Left renal pelvis (tissue), 4 donors: Measurements from ENCODE around the gene MGMT. TPM values are rescaled to one million over a fixed set of nuclear protein-coding genes. Genes with fewer than 3 reads are reported as not detected.
A peak's percentile ranks its signal among the peaks of the same experiment; 100 is the strongest.

Experiments
- DNase-seq, 4 donors: peaks; one replicate each; pipeline ENCODE4 v3.0.0-alpha.2; 2013; ENCODE audit warnings: low read depth in 4 of 4, low spot score in 3 of 4
- polyA plus RNA-seq, 4 donors: library from polyadenylated mRNA; unstranded; fragments of 120-200 nt; gene quantifications; one replicate each; pipeline ENCODE4 v1.2.1, GENCODE V29; 2013; ENCODE audit not compliant: insufficient read length in 4 of 4

MGMT gene
- polyA plus RNA-seq, 4 donors, result 14.2 to 24.7 (median 17.5) TPM

DNA sequence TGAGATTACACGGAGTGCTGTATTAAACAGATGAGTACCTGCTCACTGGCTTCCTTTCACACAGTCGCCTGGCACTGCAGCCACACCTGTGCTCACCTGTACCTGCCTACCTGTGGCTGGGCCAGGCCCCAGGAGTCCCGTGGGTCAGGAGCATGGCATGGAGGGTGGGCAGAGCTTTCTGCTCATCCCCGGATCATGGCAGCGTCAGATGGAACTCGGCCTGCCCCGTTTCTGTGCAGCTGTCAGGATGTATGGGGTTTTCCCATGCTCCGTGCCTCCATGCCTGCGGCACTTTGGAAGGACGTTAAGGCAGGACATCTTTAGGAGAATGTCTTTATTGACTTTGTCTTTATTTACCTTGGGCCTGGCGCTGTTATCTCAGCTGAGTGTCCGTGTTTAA is 112.2 kb downstream of the MGMT start:
- no peak for DNase-seq

DNA sequence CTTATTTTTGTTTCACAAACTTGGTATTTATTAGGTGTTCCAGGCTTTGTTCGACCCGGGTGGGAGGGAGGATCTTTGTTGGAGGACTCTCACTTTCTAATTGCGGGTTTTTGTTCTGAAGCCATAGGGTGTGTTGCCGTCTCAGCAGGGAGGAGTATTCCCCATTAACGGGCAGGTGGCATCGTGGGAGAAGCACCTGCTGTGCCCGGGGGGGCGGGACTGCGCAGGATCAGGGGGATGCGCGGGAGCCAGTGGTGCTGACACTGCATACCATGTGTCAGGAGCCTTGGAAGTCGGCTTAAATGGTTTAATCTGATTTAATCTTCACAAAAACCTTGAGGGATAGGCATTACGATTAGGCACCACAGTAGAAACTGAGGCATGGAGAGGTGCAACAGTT is 113.0 kb downstream of the MGMT start:
- no peak for DNase-seq

DNA sequence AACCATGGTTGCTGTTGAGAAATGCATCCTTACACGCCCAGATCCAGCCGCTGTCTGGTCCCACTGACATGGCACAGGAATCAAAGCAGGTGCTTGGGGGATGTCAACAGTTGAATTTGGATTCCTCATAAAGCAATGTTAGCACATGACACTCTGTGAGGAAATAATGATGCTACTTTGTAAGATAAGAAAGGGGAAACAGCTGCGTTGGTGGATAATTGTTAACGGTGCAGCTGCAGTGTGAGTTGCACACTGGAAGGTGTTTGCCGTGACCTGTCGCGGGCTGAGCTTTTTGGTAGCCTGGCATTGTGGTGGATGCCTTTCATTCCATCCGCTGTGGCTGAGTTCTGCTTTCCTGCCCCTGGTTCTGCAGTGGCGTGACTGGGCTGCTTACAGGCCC is 113.9 kb downstream of the MGMT start:
- DNase-seq, result no peak

DNA sequence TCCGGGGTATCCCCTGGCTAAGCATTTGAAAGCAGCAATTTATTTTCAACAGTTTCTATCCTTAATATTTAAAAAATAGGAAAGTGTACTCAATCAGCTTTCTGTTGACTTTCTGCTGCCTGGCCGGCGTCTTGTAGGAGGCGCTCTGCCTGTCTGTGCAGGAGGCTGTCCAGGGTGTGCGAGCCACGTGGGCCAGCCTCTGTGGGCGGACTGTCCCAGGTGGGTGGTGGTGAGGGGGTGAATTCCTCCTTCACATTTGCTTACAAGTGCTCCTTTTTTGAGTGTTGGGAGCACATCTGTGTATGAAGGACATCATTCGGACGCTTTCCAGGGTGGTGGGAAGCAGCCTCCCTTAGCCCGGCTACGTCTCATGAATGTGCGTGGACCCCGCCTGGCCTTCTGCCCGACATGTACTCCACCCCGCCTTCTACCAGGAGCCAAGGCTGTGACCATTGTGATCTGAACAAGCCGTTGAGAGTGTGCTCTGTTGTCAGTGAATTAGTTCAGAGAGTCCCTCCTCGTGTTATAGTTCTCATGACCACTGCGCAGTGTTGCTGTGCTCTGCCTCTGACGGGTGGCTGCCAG is 114.9 kb downstream of the MGMT start:
- no peak for DNase-seq

DNA sequence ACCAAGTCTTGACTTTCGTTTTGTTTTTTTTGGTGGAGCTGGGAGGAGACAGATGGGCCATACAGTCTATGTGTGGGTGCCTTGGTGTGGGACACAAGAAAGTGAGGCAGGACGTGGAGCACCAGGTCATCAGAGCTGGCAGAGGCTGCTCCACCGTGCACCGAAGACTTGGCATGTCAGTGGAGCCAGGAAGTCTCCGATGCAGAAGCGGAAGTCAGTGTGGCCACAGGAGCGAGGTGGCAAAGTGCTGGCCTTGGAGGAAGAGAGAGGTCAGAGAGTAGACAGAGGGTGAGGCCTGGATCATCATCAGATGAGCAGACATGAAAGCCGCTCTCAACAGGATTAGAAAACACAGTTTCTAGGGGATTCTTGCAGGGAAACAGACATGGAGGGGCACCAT is 116.8 kb downstream of the MGMT start:
- DNase-seq, result no peak

DNA sequence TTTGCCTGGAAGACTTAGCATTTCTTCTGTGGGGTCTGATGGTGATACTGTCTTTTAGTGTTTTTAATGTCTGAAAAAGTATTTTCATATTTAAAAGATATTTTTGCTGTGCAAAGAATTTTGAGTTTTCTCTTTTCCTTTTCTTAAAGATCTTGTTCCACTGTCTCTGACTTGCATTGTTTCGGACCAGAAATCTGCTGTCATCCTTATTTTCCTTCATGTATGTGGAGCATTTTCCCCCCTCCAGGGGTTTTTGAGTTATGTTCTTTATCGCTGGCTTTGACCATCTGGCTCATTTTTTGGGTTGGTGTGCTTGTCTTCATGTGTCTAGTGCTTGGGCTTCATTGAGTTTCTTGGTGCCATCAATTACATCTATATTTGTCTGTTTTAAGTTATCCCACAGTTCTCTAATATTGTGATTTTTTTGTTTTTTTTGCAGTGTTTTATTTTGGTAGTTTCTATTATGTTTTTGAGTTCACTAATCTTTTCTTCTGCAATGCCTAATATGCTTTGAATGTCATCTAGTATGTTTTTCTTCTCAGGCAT is 119.9 kb downstream of the MGMT start:
- DNase-seq, result no peak

DNA sequence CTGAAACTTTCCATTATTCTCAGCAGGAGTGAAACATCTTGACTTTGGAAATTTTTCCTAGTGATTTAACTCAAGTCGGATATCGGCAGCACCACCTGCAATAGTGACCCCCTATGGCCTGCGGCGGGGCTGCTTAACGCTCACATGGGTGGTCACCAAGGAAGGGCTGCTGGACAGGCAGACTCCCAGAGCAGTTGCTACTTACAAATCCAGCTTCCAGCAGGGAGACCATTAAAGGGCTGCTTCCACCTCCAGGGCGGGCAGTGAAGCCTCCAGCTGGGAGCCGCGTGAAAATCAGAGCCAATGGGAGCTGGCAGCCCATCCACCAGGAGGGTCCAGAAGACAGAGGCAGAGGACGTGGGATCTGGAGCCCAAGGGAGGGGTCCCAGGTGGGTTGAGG is 122.5 kb downstream of the MGMT start:
- no peak for DNase-seq

DNA sequence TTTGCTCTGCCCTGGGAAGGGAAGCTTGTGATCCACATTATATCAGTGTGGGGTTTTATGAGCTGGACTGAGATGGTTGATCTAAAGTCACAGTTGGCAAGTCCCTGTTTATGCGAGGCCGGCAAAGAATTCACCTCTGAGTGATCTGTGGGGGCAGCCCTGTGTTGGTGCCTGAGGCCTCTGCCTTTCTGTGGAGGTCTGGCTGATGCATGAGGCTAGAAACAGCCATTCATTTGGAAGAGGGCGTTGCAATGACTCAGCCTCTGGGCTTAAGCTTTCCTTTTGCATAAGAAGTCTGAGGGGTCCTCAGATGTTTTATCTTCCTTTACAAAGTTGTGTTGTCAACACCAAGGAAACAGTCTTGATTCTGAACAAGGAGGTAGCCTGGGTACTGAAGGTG is 126.9 kb downstream of the MGMT start:
- DNase-seq, result no peak

DNA sequence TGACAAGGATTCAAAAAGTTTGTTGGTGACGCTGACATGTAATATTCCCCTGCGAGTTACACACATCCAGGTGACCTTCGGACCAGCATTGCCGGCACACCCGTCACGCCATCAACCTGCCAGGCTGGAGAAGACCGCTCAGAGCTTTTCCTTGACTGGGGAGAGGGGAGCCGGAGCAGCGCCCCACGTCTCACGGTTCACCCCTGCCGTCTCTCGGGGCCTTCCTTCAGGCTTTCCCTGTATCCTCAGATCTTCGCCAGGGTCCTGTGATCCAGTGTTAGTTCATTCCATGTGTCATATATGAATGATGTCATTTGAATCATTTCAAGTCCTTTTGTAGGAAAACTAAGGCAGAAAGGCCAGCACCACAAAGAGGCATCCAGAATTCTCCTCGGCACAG is 127.8 kb downstream of the MGMT start:
- DNase-seq, result no peak

DNA sequence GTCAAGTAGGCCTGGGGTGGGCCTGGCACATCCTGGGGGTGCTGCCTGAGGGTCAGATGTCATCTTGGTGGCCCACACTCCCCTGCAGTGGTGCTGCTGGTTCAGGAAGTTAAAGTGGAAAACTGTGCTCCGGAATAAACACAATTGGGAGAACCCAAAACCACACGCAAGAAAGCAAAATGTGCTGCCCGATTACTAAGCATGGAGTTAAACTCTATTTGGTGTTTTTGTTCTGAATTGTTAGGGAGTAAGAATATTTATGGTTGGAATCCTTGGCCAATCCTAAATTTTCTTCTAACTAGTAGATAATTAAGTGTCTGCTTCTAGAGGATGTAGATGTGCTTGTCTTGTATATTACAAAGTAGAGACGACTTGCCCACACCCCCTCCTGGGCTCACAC is 131.4 kb downstream of the MGMT start:
- no peak for DNase-seq

DNA sequence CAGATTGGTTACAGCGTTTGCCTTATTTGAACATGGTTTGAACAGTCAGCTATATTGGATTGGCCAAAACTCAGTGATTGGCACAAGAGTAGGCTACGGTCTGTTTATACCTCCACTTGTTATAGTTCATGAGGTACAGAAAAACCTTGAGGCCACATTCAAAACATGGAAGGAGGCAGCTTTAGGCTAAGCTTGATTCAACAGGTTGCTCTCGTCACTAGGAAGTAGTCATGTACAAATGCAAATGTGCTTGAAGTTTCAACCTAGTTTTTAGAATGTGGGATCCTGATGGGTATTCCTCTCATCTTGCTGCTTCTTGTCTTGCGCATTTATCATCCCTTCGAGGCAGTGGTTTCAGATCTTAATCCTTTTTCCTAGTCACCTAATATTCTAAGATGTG is 132.1 kb downstream of the MGMT start:
- no peak for DNase-seq

DNA sequence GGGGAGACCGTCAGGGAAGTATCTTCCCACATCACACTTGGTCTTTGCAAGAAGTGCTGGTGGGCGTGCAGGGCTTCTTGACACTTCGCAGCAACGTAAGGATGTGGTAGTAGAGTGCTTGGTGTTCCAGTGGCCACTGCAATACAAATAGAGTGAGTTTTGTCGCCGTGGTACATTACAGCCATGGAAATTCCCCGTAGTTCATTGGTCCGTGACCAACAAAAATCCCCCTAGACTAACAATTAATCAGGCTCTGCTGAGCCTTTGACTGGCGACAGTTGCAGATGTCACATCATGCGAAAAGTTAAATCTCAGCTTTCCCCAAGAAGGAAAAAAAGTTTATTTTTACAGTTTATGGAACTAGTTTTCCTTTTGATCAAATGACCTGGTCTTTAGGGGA is 134.7 kb downstream of the MGMT start:
- DNase-seq, result peak in 1 of 4 donors; percentile 25

DNA sequence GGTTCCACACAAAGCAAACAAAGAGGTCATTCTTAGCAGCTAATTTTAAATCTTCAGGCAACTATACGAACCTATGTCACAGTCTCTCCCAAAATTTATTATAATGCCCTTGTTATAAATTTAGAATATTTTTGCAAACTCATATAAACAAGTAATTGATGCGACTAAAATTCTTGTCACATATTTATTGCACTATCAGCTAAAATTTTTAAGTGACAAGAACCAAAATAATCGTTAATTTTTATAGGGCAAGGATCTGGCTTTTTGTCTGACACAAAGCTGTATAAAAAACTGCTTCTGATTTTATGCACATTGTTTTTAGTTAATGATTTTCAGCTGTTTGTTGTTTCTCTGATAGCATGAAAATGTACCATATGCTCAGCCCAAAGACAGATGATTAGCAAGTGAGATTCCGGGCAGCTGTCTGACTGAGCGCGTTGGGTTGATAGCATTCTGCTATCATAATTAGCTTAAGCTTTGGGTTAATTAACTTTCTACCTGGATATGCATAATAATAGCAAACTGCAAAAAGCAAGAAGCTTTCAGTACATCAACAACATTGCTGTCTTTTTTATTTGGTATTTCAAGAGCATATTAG is 136.0 kb downstream of the MGMT start:
- DNase-seq, result no peak

DNA sequence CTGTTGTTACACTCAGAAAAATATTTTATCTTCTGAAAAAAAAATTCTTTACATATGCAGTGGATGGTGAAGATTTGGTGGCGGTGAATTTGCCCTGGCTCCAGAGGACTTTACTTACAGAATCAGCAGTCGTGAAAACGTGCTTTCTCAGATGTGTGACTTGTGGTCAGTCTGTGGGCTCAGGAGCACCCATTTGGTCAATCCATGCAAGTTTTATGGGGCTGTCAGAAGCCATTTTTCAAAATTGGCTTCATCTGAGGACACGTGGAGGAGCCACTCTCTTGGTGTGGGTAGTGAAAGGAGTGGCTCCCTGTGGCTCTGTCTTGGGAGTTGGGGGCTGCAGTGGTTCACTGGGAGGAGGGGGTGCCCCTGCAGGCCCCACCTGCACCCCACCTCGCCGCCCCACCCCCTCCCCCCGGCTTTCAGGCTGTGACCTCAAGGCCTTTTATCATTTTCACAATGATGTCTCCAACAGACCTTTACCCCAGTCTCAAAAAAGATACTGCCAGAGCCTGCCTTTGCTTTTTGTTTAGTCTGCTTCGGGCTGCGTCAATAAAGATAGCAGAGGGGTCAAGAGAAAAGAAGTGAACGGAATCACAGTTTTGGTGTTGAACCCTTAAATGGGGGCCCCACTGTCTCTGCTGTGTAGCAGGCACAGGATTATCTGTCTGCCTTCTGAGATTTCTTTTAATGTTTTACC is 137.4 kb downstream of the MGMT start:
- DNase-seq, result no peak

DNA sequence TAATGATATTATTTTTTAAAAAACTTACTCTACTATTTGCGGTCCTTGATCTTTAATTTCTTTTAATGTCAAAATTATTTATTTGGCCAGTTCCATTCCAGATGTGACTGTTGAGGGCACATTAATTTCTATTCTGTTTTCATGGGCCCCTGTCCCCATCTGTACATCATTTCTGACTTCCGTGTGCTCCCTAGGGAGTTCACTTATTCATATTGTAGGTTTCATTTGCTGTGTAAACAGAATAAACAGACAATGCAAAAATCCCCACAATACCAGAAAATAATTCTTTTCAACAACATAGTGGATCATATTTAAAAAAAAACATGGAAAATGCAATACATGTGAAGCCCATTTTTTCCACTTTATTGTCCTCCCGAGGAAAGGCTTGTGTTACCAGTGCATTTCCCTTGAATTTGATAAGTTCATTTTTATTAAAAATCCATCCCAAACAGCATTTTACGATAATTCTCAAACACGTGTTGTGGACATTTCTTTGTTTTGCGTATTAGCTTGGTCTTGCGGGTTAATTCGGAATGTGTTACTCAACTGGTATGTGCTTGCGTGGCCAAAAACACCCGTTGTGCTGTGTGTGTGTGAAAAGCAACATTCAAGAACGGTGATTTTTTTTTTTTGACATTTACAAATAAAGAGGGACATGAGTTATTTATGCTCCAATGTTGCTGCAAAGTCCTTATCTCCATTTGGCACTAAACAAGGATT is 138.4 kb downstream of the MGMT start:
- no peak for DNase-seq

DNA sequence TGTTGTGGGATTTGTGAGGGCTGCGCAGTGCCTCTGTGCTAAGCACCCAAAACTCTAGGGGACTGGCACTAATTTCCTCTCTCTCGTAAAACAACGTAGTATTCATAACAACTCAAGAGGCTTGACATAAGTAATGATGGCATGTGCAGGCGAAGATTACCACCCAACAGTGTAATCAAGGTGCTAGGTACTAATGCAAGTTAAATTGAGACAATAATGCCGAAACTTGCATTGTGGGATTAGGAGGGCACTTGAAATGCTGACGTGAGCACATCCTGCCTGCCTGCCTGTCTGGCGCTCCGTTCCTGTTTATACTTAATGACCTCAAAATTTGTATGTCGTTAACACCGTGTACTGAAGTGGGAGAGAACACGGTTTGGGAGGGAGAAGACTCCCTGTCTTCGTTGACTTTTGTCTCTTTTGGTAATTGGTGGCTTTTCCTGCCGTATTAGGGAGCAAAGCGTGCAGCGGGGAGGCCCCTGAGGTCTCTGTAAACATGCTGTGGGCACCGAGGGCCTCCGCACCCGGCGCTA is 139.0 kb downstream of the MGMT start:
- no peak for DNase-seq

DNA sequence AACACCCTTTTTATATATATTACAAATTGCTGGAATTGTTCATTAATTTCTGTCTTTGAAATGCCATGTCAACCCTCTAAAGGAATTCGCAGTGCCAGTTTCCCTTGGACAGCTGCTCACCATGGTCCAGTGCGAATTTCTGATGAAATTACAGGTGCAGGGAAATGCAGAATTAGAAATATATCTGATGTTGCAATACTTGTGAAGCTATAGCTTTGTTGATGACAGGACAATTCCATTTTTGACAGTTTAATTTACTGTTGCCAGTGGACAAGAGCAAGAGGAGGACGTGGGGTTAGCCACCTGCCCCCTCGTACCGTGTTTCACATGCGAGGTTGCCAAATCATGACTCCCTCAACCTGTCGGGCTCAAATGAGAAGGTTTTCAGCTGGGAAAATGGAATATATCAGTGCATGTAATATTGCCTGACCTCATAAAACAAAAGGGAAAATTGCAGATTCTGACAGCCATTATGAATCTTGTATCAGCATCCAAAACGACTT is 140.6 kb downstream of the MGMT start:
- no peak for DNase-seq

DNA sequence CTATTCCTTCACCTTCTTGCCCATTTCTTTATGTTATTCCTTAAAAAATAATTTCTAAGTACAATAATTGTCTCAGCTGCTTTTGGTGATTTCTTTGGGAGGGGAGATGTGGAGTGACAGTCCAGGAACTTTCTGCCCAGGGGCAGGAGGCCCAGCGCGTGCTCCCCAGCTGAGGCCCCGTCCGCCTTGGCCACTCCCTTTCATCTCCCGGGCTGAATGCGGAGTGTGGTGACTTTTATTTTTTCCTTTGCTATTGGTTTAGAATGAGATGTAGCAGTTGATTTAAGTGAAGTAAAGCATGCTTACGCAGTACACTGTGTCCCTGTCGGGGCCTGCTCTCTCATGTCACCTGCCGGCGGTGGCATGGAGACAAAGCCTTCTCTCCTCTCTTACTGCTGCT is 141.6 kb downstream of the MGMT start:
- no peak for DNase-seq

DNA sequence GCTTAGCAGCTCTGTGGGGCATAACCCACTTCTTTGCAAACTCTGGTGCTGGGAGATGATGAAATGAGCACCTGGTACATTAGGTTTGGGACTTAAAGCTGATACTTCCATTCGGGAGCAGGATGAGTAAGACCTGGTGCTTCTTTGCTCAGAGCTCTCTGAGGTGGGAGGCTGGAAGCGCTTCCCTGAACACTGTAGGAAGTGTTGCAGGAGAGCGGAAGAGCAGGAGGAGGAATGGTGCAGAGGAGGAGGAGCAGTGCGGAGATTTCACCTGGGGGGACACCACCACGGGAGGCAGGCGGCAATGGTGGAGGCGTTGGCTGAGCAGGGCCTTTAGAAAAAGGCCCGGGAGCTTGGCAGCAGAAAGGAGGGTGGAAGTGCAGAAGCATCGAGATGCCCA is 142.5 kb downstream of the MGMT start:
- no peak for DNase-seq

DNA sequence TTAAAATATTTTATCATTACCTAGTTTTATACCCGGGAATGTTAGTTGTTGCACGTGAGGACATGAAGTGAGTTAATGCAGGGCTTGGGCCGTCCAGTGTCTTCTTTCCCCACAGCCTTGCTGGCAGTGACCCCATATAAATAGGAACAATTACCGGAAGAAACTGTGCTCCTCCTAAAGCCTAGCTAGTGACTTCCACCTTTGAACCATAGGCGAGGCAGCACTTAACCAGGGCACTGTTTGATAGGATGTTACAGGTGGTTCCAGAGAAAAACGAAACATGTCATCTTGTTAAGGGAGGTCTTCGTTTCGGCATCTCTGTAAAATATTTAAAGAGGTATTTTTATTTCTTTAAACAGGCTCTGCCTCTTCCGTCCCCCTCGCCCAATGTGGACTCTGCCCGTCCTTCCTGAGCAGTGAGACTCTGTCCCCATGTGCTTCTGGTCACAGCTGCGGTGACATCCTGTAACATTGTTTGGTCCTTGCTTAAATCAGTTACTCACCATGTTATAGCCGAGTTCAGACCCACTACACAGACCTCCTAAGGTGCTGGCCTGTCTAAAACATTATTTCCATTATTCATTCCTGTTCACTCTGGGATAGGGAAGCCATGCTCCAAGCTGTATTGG is 145.6 kb downstream of the MGMT start:
- no peak for DNase-seq
